GM18508 (cell line): ENCODE results near the gene MEX3B.
"Not testable (repeated sequence)": the region's sequence is repeated elsewhere in the genome, so short reads cannot be mapped to it uniquely, and the experiment has no call there.

Experiments used
- ATAC-seq: cut with Tn5 transposase; IDR thresholded peaks from one replicate; pipeline ENCODE4 v1.9.1; 2021; ENCODE audit warnings: moderate number of reproducible peaks; ENCODE audit not compliant: insufficient read depth, unreplicated experiment

MEX3B gene

GRCh38 chr15:82051664-82052063 is 5.8 kb upstream of the MEX3B start:
- no peak for ATAC-seq

GRCh38 chr15:82048811-82049210 is 3.0 kb upstream of the MEX3B start:
- no peak for ATAC-seq

GRCh38 chr15:82047453-82048400 is 1.9 kb upstream of the MEX3B start:
- ATAC-seq = no peak

GRCh38 chr15:82046666-82047452 is 1.0 kb upstream of the MEX3B start:
- no peak for ATAC-seq

GRCh38 chr15:82045179-82045891 is 483 bp downstream of the MEX3B start:
- no peak for ATAC-seq

GRCh38 chr15:82044373-82045178 is 1.2 kb downstream of the MEX3B start:
- ATAC-seq = no peak

GRCh38 chr15:82043796-82044372 is 1.9 kb downstream of the MEX3B start:
- ATAC-seq = no peak

- ATAC-seq = no peak
Observed at GRCh38 chr15:82043130-82043673, 2.6 kb downstream of the MEX3B start.

- no peak for ATAC-seq
Observed at GRCh38 chr15:82040862-82041261, 5.0 kb downstream of the MEX3B start.

- no peak for ATAC-seq
Observed at GRCh38 chr15:82040390-82040789, 5.4 kb downstream of the MEX3B start.

GRCh38 chr15:82039871-82040270 is 5.9 kb downstream of the MEX3B start:
- ATAC-seq = no peak

GRCh38 chr15:82036461-82036860 is 9.4 kb downstream of the MEX3B start:
- ATAC-seq = no peak

GRCh38 chr15:82031871-82032270 is 13.9 kb downstream of the MEX3B start:
- ATAC-seq = no peak

- no peak for ATAC-seq
Observed at GRCh38 chr15:82030176-82030575, 15.6 kb downstream of the MEX3B start.

- not testable (repeated sequence) for ATAC-seq
Observed at GRCh38 chr15:82028163-82028562, 17.7 kb downstream of the MEX3B start.

GRCh38 chr15:82021992-82022391 is 23.8 kb downstream of the MEX3B start:
- no peak for ATAC-seq

- no peak for ATAC-seq
Observed at GRCh38 chr15:82020625-82021394, 25.0 kb downstream of the MEX3B start.

GRCh38 chr15:82018201-82018600 is 27.6 kb downstream of the MEX3B start:
- no peak for ATAC-seq
